ENCODE measurements around the gene GNPDA1.

DNA sequence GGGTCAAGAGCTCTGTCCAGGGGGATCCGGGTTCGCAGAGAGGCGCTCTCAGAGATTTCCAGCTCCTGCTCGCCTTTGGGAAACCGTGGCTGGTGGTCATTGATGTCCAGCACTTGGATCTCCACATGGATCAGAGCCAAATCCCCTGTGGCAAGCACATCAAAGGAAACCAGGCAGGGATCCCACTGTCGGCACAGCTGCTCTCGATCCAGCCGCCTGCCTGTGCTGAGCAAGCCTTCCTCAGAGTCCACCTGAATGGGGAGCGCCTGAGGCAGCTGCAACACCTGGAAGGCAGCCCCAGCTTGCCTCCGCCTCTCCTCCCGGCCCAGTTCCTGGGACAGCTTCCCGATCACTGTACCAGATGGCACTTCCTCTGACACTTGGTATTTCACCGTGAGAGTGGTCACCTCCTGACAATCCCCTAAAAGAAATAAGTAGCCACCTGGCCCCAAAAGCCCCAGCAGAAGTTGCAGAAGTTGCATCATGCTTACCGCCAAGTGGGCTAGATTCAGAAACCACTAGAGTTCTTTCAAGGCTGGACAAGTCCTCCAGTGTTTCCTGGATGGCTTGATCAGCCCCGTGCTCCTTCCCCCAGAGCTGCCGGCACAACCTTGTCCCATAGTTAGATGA, 55.3 kb downstream of the GNPDA1 start:
- TF ChIP-seq GATA2 (IDR thresholded peaks at IDR 0.05; ENCODE audit: low read depth, low read length) = no peak
- no peak for TF ChIP-seq GATA3 (IDR thresholded peaks at IDR 0.05; ENCODE audit: low read depth, low read length)

All from SH-SY5Y (cell line).